NCI-H82 treated with DMSO at 0.1 percent for 48 hours (cell line): ENCODE data around the gene FSTL5.

Source experiments
- DNase-seq: peaks from one replicate; lab custom pipeline; 2025; ENCODE audit not compliant: unreplicated experiment; lab: John Stamatoyannopoulos, UW

Gene FSTL5

GRCh38 chr4:161949946-161950725 is 213.7 kb downstream of the FSTL5 start:
- no peak for DNase-seq

- DNase-seq: no peak
Measured at GRCh38 chr4:161948026-161948770, 215.6 kb downstream of the FSTL5 start.

- no peak for DNase-seq
Measured at GRCh38 chr4:161937596-161937995, 226.2 kb downstream of the FSTL5 start.

- no peak for DNase-seq
Measured at GRCh38 chr4:161936625-161937550, 226.9 kb downstream of the FSTL5 start.

GRCh38 chr4:161931089-161931488 is 232.7 kb downstream of the FSTL5 start:
- no peak for DNase-seq

- DNase-seq: no peak
Measured at GRCh38 chr4:161929956-161930355, 233.8 kb downstream of the FSTL5 start.

- no peak for DNase-seq
Measured at GRCh38 chr4:161926033-161926828, 237.6 kb downstream of the FSTL5 start.

GRCh38 chr4:161920304-161921052 is 243.3 kb downstream of the FSTL5 start:
- no peak for DNase-seq

GRCh38 chr4:161919442-161920220 is 244.2 kb downstream of the FSTL5 start:
- DNase-seq: no peak

GRCh38 chr4:161916035-161916434 is 247.8 kb downstream of the FSTL5 start:
- DNase-seq: no peak

- DNase-seq: no peak
Measured at GRCh38 chr4:161907590-161907955, 256.2 kb downstream of the FSTL5 start.

GRCh38 chr4:161906836-161907589 is 256.8 kb downstream of the FSTL5 start:
- DNase-seq: no peak

- DNase-seq: no peak
Measured at GRCh38 chr4:161900110-161900509, 263.7 kb downstream of the FSTL5 start.

GRCh38 chr4:161894493-161895167 is 269.2 kb downstream of the FSTL5 start:
- no peak for DNase-seq

- DNase-seq: no peak
Measured at GRCh38 chr4:161894014-161894413, 269.8 kb downstream of the FSTL5 start.

- DNase-seq: no peak
Measured at GRCh38 chr4:161893566-161893965, 270.2 kb downstream of the FSTL5 start.

GRCh38 chr4:161892951-161893350 is 270.8 kb downstream of the FSTL5 start:
- DNase-seq: no peak

GRCh38 chr4:161883157-161883556 is 280.6 kb downstream of the FSTL5 start:
- DNase-seq: no peak
